ENCODE data around the gene HMOX2.

DNA sequence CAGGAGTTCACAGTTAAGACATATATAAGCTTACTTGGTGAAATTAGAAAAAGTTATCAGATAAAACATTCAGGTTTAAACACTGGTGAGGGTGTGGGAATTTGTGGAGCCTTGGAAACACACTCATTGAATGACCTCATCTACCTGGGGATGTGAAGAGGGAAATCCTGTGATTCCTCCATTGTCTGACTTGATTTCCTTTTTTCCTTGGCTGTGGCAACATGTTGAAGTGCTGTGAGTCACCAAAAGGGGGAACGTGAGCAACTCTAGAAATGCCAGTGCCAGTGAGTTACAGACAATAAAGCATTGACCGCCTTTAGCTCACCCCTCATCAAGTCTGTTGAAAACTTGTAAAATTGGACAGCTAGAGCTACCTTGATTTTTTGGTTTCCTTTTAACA is 1.8 kb downstream of the HMOX2 start:
- TF ChIP-seq POLR2AphosphoS5 (IDR thresholded peaks at IDR 0.05; ENCODE audit: borderline replicate concordance, low read depth, low read length) (no peak), EZH2 (IDR thresholded peaks at IDR 0.05) (no peak), FOXP2 (optimal IDR thresholded peaks at IDR 0.05; ENCODE audit: control extremely low read depth, extremely low read length, insufficient read depth) (no peak)

Data from SK-N-MC (cell line).